HG02840 (cell line): ENCODE data around the gene SLC29A1.
"Not testable (repeated sequence)": the region's sequence is repeated elsewhere in the genome, so short reads cannot be mapped to it uniquely, and the experiment has no call there.

ENCODE experiments used
- ATAC-seq: cut with Tn5 transposase; IDR thresholded peaks from one replicate; pipeline ENCODE4 v1.9.1; 2021; ENCODE audit warnings: mild to moderate bottlenecking, moderate library complexity, moderate number of reproducible peaks; ENCODE audit not compliant: unreplicated experiment, low FRiP score

SLC29A1 gene

DNA sequence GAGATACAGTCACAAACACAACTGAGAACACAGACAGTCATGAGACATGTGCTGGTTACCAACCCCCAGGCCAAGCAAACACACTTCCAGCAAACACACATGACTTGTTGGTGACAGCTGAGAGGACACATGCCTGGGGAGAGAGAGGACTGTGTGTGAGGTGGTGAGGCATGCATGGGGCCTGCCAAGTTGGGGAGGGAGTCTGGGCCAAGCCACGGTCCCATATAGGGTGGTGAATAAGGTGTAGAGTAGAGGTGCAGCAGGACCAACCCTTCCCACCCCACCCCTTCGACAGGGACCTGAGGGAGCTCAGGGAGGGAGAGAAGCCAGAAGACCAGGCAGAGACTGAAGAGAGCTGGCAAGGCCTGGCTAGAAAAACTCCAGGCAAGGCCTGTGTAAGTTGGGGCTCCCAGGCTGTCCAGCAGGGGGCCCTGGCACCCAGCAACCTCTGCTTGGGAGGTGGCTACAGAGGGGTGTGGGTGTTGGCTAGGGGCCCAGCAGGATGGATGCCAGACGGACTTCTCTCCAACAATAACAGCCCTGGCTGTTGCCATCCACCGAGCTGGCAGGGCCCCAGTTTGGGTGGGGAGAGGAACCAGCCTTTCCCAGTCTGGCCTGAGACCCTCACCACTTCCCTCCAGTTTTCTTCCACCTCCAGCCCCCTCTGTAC, 2.0 kb upstream of the SLC29A1 start:
- peak; percentile 37 for ATAC-seq

- ATAC-seq, result no peak
These were observed 1.4 kb upstream of the SLC29A1 start for GRCh38 chr6:44221961-44222335.

GRCh38 chr6:44222486-44223318, 693 bp upstream of the SLC29A1 start:
- no peak for ATAC-seq

- ATAC-seq, result no peak
These were observed 902 bp downstream of the SLC29A1 start for GRCh38 chr6:44224029-44224964.

DNA sequence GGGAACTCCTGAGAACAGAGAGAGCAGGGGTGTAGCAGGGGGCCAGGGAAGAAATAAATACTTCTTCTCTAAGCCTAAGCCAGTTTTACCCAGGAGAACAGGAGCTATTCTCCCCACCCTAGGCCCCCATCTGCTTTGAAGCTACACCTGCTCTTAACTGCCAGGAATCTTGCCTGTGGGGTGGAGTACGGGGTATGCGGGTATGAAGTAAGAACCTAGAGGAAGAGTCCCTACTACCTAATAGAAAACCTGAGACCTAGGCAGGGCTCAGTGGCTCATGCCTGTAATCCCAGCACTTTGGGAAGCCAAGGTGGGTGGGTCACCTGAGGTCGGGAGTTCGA, 1.5 kb downstream of the SLC29A1 start:
- no peak for ATAC-seq

GRCh38 chr6:44225579-44226325, 2.4 kb downstream of the SLC29A1 start:
- ATAC-seq, result no peak

DNA sequence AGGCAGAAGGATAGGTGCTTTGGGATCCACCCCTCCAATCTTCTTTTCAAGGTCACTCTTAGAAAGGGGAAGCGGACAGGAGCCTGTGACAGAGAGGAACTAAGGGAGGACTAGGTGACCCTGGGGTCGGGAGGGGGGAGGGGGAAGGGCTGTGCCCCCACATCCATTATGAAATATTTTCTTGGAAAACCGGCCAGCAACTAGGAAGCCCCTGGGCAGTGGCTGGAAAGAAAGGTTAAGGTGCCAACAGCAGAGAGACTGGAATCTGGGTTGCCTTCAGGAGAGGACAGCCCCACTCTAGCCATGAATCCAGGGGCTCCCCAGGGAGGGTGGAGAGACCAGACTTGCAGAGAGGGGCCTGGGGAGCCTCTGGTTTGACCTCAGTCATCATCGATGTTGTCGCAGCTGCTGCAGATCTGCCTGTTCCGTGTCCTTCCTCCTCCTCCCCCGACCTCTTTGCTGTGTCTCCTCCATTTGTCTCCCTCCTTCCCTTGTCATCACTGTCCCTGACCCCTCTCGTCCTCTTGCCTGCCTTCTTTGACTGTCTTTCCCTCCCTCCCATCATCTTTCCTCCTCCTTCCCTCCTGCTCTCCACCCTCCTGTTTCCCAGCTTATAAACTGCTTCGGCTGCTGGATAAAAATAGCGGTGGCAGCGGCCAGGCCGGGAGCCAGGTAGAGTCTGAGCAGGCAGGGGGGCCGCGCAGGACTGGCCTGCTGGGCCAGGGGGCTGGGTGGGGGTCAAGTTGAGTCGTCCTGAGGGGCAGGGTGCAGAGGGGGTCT, 3.2 kb downstream of the SLC29A1 start:
- no peak for ATAC-seq

- no peak for ATAC-seq
These were observed 3.9 kb downstream of the SLC29A1 start for GRCh38 chr6:44227148-44227793.

DNA sequence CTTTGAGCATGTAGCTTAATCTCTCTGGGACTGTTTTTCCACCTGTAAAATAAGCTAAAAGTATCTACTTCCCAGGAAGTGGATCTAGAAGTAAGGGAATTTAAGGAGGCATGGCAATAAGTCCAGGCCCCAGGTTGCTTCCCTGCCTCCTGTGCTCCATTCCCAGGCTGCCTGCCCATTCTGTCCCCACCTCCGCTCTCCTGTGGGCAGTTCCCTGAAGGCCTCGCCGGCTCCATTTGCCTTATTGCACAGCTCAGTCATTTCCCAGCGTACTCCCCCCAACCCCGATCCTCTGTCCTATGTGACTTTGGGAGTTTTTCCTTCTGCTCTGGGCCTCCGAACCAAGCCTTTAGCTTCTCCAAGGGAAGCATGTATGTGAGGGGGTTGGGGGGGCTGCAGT, 4.6 kb downstream of the SLC29A1 start:
- ATAC-seq, result no peak

DNA sequence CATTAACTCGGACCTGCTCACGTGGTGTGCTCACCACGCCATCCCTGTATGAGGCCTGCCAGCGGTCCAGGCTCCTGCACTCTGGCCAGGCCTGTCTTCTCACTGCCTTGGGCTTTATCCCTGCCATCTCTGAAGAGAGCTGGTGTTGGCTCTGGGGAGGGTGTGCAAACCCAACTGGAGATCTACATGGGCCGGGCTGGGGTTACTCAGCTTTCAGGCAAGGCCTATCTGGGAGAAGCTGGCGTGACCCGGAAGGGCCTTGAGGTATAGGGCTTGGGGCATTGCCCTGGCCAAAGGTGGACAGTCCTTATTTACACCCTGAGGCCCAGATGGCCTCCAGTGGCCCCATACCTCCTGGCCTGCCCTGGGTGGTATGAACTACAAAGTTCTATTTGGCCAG, 5.0 kb downstream of the SLC29A1 start:
- no peak for ATAC-seq

DNA sequence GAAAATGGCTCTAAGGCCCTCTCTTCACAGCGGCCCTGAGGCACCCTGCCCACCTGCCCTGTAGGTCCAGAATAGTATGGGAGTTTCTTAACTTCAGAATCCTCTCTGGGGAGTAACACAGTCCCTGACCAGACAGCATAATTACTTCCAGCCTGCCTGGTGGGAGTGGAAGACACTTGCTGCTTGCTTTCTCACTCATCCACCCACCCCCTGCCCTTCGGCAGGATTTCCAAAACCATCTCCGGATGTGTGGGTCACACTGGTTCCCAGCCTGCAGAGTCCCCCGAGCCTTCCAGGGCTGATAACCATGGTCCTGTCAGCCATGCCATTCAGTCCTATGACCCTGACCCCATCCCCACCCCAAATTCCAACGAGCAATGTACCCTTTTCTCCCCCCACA, 5.4 kb downstream of the SLC29A1 start:
- no peak for ATAC-seq

DNA sequence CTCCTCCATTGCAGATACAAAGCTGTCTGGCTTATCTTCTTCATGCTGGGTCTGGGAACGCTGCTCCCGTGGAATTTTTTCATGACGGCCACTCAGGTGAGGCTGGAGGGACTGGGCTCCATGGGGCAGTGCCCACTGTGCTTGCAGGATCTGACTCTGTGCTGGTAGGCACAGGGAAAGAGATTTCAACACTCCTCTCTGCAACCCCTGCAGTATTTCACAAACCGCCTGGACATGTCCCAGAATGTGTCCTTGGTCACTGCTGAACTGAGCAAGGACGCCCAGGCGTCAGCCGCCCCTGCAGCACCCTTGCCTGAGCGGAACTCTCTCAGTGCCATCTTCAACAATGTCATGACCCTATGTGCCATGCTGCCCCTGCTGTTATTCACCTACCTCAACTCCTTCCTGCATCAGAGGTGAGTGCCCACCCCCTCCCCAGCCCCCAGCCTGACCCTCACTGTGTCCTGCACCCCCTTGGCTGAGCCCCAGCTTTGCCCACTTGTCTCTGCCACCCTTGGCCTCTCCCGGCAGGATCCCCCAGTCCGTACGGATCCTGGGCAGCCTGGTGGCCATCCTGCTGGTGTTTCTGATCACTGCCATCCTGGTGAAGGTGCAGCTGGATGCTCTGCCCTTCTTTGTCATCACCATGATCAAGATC, 6.1 kb downstream of the SLC29A1 start:
- no peak for ATAC-seq

- no peak for ATAC-seq
These were observed 6.8 kb downstream of the SLC29A1 start for GRCh38 chr6:44230034-44230675.

- ATAC-seq, result not testable (repeated sequence)
These were observed 8.0 kb downstream of the SLC29A1 start for GRCh38 chr6:44231426-44231825.

DNA sequence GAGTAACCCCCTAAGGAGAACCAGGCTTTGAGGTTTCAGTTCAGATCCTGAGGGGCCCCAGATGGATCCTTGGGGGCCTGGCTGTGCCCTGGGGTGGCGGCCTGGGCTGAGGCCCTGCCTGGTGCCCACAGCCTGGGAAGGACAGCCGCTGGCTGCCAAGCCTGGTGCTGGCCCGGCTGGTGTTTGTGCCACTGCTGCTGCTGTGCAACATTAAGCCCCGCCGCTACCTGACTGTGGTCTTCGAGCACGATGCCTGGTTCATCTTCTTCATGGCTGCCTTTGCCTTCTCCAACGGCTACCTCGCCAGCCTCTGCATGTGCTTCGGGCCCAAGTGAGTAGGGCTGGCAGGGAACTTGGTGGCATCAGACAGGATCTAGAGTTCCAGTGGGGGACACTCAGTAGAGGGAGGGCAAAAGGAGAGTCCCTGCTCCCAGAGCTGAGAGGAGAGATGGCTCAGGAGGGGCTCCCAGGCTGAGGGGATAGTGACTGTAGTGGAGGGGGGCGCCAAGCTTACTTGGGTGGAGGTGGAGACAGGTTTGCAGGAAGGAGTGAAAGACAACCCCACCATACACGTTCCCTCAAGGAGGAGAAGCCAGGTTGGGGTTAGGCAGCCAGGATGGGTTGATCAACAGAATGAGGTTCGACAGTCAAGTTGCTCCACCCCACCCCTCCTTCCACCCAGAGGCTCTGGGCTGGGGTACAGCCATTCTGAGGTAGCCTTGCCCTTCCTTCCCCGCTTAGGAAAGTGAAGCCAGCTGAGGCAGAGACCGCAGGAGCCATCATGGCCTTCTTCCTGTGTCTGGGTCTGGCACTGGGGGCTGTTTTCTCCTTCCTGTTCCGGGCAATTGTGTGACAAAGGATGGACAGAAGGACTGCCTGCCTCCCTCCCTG, 9.5 kb downstream of the SLC29A1 start:
- no peak for ATAC-seq

GRCh38 chr6:44233567-44234100, 10.2 kb downstream of the SLC29A1 start:
- ATAC-seq, result no peak
